ENCODE data around the gene SMURF2.
"Not testable (repeated sequence)": the region's sequence is repeated elsewhere in the genome, so short reads cannot be mapped to it uniquely, and the experiment has no call there.

The SMURF2 gene

GRCh38 chr17:64661976-64662773, at the start of gene SMURF2:
Gene SMURF2, minus strand, starts transcription at chr17:64662307. Its CDS starts 427 bp downstream, at chr17:64661880.
- peak; percentile 59 to 73 for DNase-seq (ENCODE audit: low read depth in 2 of 2)

DNA sequence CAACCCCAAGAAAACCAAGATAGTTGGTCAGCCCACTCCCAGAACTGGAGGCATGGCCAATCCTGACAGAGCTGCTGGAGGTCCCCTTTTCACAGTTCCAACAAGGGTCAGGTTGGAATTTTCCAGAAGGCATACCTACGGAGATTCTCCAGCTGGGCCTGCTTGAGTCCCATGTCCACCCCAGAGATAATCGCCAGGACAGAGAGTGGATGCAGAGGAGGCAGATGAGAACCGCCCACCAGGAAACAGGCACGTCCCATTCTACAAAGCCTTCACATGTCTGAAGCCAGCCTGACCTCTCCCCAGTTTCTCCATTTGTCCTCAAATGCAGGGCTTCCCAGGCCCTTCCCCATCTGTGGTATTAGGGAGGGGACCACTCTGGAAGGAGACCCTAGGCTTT, 47.4 kb upstream of the SMURF2 start:
- no peak for DNase-seq (ENCODE audit: low read depth in 2 of 2)

- no peak for DNase-seq (ENCODE audit: low read depth in 2 of 2)
These were observed 45.0 kb upstream of the SMURF2 start for GRCh38 chr17:64707050-64707591.

GRCh38 chr17:64706224-64707049, 44.3 kb upstream of the SMURF2 start:
- no peak for DNase-seq (ENCODE audit: low read depth in 2 of 2)

DNA sequence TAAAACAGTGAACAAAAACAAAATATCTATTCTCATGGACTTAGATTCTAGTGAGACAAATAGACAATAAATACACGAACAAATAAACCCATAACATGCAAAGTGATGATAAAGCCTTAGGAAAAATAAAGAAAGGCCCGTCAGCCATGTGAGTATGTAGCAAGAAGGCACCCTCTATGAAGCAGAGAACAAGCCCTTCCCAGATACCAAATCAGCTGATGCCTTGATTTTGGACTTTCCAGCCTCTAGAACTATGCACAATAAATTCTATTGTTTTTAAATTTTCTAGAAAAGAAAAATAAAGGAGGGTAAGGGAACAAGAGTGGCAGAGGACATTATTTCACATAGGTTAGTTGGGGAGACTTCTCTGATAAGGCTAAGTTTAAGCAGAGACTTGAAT, 40.7 kb upstream of the SMURF2 start:
- DNase-seq (ENCODE audit: low read depth in 2 of 2) = no peak

GRCh38 chr17:64698725-64699124, 36.6 kb upstream of the SMURF2 start:
- DNase-seq (ENCODE audit: low read depth in 2 of 2) = no peak

GRCh38 chr17:64694207-64694606, 32.1 kb upstream of the SMURF2 start:
- DNase-seq (ENCODE audit: low read depth in 2 of 2) = no peak

GRCh38 chr17:64692187-64692586, 30.1 kb upstream of the SMURF2 start:
- no peak for DNase-seq (ENCODE audit: low read depth in 2 of 2)

GRCh38 chr17:64689106-64689505, 27.0 kb upstream of the SMURF2 start:
- DNase-seq (ENCODE audit: low read depth in 2 of 2) = no peak

DNA sequence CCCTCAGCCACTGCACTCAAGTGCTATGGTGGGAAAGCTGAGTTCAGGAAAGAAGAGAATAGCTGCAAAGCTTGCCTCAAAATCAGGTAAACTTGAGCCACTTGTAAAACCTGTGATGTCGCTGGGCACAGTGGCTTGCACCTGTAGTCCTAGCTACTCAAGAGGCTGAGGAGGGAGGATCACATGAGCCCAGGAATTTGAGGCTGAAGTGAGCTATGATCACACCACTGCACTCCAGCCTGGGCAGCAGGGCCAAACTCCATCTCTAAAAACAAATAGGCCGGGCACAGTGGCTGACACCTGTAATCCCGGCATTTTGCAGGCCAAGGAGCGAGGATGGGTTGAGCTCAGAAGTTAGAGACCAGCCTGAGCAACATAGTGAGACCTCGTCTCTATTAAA, 26.4 kb upstream of the SMURF2 start:
- no peak for DNase-seq (ENCODE audit: low read depth in 2 of 2)

GRCh38 chr17:64687961-64688360, 25.9 kb upstream of the SMURF2 start:
- no peak for DNase-seq (ENCODE audit: low read depth in 2 of 2)

DNA sequence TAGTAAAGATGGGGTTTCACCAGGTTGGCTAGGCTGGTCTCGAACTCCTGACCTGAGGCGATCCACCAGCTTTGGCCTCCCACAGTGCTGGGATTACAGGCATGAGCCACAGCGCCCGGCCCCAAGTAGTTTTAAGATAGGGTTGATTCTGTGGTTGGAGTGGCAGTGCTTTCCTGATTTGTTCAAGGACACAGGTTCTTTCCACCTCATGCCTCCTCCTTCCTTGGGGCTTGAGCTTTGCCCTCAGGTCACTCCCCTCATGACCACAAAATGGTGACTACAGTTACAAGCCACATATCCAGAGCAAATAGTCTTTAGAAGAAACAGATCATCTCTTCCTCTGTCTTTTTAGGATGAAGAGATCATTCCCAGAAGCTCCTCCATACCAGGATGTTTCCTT, 25.3 kb upstream of the SMURF2 start:
- no peak for DNase-seq (ENCODE audit: low read depth in 2 of 2)

- no peak for DNase-seq (ENCODE audit: low read depth in 2 of 2)
These were observed 24.6 kb upstream of the SMURF2 start for GRCh38 chr17:64686705-64687104.

GRCh38 chr17:64685705-64686104, 23.6 kb upstream of the SMURF2 start:
- DNase-seq (ENCODE audit: low read depth in 2 of 2) = no peak

DNA sequence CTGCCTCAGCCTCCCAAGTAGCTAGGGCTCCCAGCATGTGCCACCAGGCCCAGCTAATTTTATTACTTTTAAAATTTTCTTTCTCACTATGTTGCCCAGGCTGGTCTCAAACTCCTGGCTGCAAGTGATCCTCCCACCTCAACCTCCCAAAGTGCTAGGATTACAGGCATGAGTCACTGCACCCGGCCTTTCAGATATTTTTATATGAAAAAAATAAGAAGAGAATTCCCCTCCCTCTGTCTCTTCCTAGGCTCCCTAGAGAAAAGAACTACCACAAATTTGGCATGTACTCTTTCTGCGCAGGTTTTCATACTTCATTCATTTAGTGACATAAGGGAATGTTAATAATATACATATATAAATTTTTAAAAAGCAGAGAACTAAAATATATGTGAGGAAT, 21.7 kb upstream of the SMURF2 start:
- DNase-seq (ENCODE audit: low read depth in 2 of 2) = no peak

DNA sequence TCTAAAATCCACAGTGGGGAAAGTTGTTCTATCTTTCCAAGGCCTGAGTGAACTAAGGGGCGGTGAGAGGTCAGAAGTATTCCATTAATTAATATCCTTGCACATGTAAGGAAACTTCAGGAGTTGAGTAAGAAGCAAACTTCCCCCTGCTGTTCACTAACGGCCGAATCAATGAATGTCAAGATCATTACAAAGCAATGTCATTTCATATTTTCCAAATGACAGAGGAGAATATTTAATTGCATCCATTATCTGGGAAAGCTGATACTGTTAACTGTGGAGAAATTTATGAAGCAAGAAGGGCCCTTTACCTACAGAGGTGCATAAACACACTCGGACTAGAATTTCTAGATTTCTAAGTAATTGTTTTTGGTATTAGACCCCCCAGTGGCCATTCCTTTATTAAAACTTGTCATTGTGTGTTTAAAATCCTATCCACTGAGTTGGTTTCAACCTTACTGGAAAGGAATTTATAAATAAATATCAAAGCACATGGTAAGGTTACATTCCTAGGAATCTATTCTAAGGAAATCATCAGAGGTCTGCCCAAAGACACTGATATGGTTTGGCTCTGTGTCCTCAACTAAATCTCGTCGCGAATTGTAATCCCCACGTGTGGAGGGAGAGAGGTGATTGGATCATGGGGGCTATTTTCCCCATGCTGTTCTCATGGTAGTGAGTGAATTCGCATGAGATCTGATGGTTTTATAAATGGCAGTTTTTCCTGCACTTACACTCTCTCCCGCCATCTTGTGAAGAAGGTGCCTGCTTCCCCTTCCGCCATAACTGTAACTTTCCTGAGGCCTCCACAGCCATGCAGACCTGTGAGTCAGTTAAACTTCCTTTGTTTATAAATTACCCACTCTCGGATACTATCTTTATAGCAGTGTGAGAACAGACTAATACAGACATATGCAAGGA, 20.4 kb upstream of the SMURF2 start:
- no peak for DNase-seq (ENCODE audit: low read depth in 2 of 2)

DNA sequence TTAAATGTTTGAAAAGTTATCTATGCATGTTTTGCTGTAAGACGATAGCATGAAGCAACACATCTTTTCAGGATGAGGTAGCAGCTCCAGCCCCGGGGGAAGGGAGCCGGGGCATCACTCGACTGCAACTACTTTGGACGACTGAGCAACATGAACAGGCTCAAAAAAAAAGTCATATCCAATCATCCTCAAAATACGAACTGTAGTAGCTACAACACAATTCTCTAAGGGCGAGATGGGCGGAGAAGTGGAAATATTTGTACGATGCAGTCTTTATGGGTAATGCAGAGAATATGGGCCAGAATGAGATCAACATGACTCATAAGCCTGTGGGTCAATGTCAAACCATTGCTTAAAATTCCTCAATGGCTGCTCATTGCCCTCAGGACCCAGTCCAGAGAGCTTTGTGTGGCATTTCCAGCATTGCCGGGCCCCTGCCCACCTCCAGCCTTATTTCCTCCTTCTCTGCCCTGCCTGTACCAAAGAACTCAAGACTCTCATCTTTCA, 17.7 kb upstream of the SMURF2 start:
- DNase-seq (ENCODE audit: low read depth in 2 of 2) = no peak

- no peak for DNase-seq (ENCODE audit: low read depth in 2 of 2)
These were observed 14.7 kb upstream of the SMURF2 start for GRCh38 chr17:64676763-64677162.

- not testable (repeated sequence) for DNase-seq (ENCODE audit: low read depth in 2 of 2)
These were observed 8.9 kb upstream of the SMURF2 start for GRCh38 chr17:64670843-64671590.

DNA sequence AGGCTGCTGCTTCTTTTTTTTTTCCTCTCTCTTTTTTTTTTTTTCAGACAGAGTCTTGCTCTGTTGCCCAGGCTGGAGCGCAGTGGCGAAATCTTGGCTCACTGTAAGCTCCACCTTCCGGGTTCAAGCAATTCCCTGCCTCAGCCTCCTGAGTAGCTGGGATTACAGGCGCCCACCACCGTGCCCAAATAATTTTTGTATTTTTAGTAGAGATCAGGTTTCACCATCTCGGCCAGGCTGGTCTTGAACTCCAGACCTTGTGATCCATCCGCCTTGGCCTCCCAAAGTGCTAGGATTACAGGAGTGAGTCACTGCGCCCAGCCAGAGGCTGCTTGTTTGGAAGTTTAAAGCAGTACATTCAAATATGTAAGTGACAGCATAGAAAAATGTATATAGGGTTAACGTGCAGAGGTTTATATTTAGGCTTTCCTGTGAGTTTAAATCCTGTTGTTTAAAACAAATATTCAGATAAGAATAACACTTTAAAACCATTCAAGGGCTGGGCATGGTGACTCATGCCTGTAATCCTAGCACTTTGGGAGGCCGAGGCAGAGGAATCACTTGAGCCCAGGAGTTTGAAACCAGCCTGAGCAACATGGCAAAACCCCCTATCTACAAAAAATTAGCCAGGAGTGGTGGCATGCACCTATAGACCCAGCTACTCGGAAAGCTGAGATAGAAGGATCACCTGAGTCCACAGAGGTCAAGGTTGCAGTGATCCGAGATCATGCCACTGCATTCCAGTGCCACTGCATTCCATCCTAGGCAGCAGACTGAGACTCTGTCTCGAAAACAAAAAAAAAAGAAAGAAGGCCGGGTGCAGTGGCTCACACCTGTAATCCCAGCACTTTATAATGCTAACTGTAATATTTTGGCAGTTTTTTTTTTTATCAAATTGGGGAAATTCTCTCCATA, 6.0 kb upstream of the SMURF2 start:
- DNase-seq (ENCODE audit: low read depth in 2 of 2) = not testable (repeated sequence)

Data from stimulated activated CD8-positive, alpha-beta memory T cell treated with anti-CD3 and anti-CD28 coated beads, Interleukin-15, amount 100 ng/mL, for 48 hours (primary cell).